Measurements from ENCODE around the gene PAPPA2. TPM values are rescaled to one million over a fixed set of nuclear protein-coding genes. Genes with fewer than 3 reads are reported as not detected.
"Not testable (repeated sequence)": the region's sequence is repeated elsewhere in the genome, so short reads cannot be mapped to it uniquely, and the experiment has no call there.

Gene PAPPA2
- polyA plus RNA-seq (2013, experiment 1 of 4): 0.30 TPM
- polyA plus RNA-seq (2013, experiment 2 of 4): 0.41 TPM
- polyA plus RNA-seq (2013, experiment 3 of 4): 0.37 TPM
- polyA plus RNA-seq (2013, experiment 4 of 4): 0.32 TPM

GRCh38 chr1:176462674-176463378, at the start of gene PAPPA2:
Gene PAPPA2 (plus strand): TSS chr1:176463175. CDS start chr1:176556323, 93,148 bp downstream.
- no peak within 1 kb of the TSS for H3K4me3 ChIP-seq (ENCODE audit: insufficient read depth, low read depth, low read length)
- no peaks in the 10 kb centered on the region for H3K4me1 ChIP-seq (ENCODE audit: control insufficient read depth, insufficient read depth, low read length)
- 96 to 99% methylated on average over 6 of the region's 6 CpGs for WGBS, 2 experiments
- no peaks in the 10 kb centered on the region for H3K36me3 ChIP-seq (ENCODE audit: control insufficient read depth, insufficient read depth, low read length)
- H3K27ac ChIP-seq (ENCODE audit: insufficient read depth, low read depth, low read length, poor library complexity, severe bottlenecking): no peak within 1 kb of the TSS
- H3K27me3 ChIP-seq (ENCODE audit: control insufficient read depth, insufficient read depth, low read length, poor library complexity, severe bottlenecking): no peaks in the 10 kb centered on the region
- H3K9me3 ChIP-seq (ENCODE audit: control insufficient read depth, low read length): no peaks in the 10 kb centered on the region

GRCh38 chr1:176416777-176417176, 46.2 kb upstream of the PAPPA2 start:
- no peak overlapping the region for H3K27ac ChIP-seq (ENCODE audit: insufficient read depth, low read depth, low read length, poor library complexity, severe bottlenecking)
- no peaks in the 10 kb centered on the region for H3K36me3 ChIP-seq (ENCODE audit: control insufficient read depth, insufficient read depth, low read length)
- no peaks in the 10 kb centered on the region for H3K9me3 ChIP-seq (ENCODE audit: control insufficient read depth, low read length)
- no peaks in the 10 kb centered on the region for H3K4me1 ChIP-seq (ENCODE audit: control insufficient read depth, insufficient read depth, low read length)
- H3K27me3 ChIP-seq (ENCODE audit: control insufficient read depth, insufficient read depth, low read length, poor library complexity, severe bottlenecking): no peaks in the 10 kb centered on the region
- no peak overlapping the region for H3K4me3 ChIP-seq (ENCODE audit: insufficient read depth, low read depth, low read length)
- 75 to 81% methylated on average over 6 of the region's 6 CpGs for WGBS, 2 experiments

- not testable (repeated sequence) for H3K4me1 ChIP-seq (ENCODE audit: control insufficient read depth, insufficient read depth, low read length); H3K4me3 ChIP-seq (ENCODE audit: insufficient read depth, low read depth, low read length); H3K9me3 ChIP-seq (ENCODE audit: control insufficient read depth, low read length); H3K36me3 ChIP-seq (ENCODE audit: control insufficient read depth, insufficient read depth, low read length); H3K27me3 ChIP-seq (ENCODE audit: control insufficient read depth, insufficient read depth, low read length, poor library complexity, severe bottlenecking); H3K27ac ChIP-seq (ENCODE audit: insufficient read depth, low read depth, low read length, poor library complexity, severe bottlenecking)
- WGBS, 2 experiments: 88 to 92% methylated on average over 1 of the region's 1 CpG
These were observed 43.4 kb upstream of the PAPPA2 start for GRCh38 chr1:176419608-176420007.

- no peaks in the 10 kb centered on the region for H3K27me3 ChIP-seq (ENCODE audit: control insufficient read depth, insufficient read depth, low read length, poor library complexity, severe bottlenecking)
- H3K27ac ChIP-seq (ENCODE audit: insufficient read depth, low read depth, low read length, poor library complexity, severe bottlenecking): no peak overlapping the region
- 36 to 53% methylated on average over 2 of the region's 2 CpGs for WGBS, 2 experiments
- no peaks in the 10 kb centered on the region for H3K4me1 ChIP-seq (ENCODE audit: control insufficient read depth, insufficient read depth, low read length)
- H3K36me3 ChIP-seq (ENCODE audit: control insufficient read depth, insufficient read depth, low read length): no peaks in the 10 kb centered on the region
- H3K4me3 ChIP-seq (ENCODE audit: insufficient read depth, low read depth, low read length): no peak overlapping the region
- H3K9me3 ChIP-seq (ENCODE audit: control insufficient read depth, low read length): no peaks in the 10 kb centered on the region
These were observed 28.7 kb upstream of the PAPPA2 start for GRCh38 chr1:176434234-176434633.

- Histone ChIP-seq H3K4me3 (ENCODE audit: insufficient read depth, low read depth, low read length) (no peak overlapping the region), H3K27me3 (ENCODE audit: control insufficient read depth, insufficient read depth, low read length, poor library complexity, severe bottlenecking) (no peaks in the 10 kb centered on the region), H3K27ac (ENCODE audit: insufficient read depth, low read depth, low read length, poor library complexity, severe bottlenecking) (no peak overlapping the region), H3K4me1 (ENCODE audit: control insufficient read depth, insufficient read depth, low read length) (no peaks in the 10 kb centered on the region), H3K9me3 (ENCODE audit: control insufficient read depth, low read length) (no peaks in the 10 kb centered on the region), H3K36me3 (ENCODE audit: control insufficient read depth, insufficient read depth, low read length) (no peaks in the 10 kb centered on the region)
These were observed 26.7 kb upstream of the PAPPA2 start for GRCh38 chr1:176436251-176436650.

GRCh38 chr1:176440176-176440575, 22.8 kb upstream of the PAPPA2 start:
- Histone ChIP-seq H3K27me3 (ENCODE audit: control insufficient read depth, insufficient read depth, low read length, poor library complexity, severe bottlenecking) (no peaks in the 10 kb centered on the region), H3K36me3 (ENCODE audit: control insufficient read depth, insufficient read depth, low read length) (no peaks in the 10 kb centered on the region), H3K4me3 (ENCODE audit: insufficient read depth, low read depth, low read length) (no peak overlapping the region), H3K9me3 (ENCODE audit: control insufficient read depth, low read length) (no peaks in the 10 kb centered on the region), H3K27ac (ENCODE audit: insufficient read depth, low read depth, low read length, poor library complexity, severe bottlenecking) (no peak overlapping the region), H3K4me1 (ENCODE audit: control insufficient read depth, insufficient read depth, low read length) (no peaks in the 10 kb centered on the region)
- WGBS, 2 experiments: 71 to 74% methylated on average over 1 to 2 of the region's 2 CpGs

- no peaks in the 10 kb centered on the region for H3K4me1 ChIP-seq (ENCODE audit: control insufficient read depth, insufficient read depth, low read length)
- H3K4me3 ChIP-seq (ENCODE audit: insufficient read depth, low read depth, low read length): no peak overlapping the region
- no peaks in the 10 kb centered on the region for H3K9me3 ChIP-seq (ENCODE audit: control insufficient read depth, low read length)
- WGBS, 2 experiments: 92 to 97% methylated on average over 4 of the region's 4 CpGs
- no peaks in the 10 kb centered on the region for H3K36me3 ChIP-seq (ENCODE audit: control insufficient read depth, insufficient read depth, low read length)
- no peak overlapping the region for H3K27ac ChIP-seq (ENCODE audit: insufficient read depth, low read depth, low read length, poor library complexity, severe bottlenecking)
- no peaks in the 10 kb centered on the region for H3K27me3 ChIP-seq (ENCODE audit: control insufficient read depth, insufficient read depth, low read length, poor library complexity, severe bottlenecking)
These were observed 18.7 kb upstream of the PAPPA2 start for GRCh38 chr1:176444286-176444685.

- H3K36me3 ChIP-seq (ENCODE audit: control insufficient read depth, insufficient read depth, low read length): no peaks in the 10 kb centered on the region
- no peaks in the 10 kb centered on the region for H3K9me3 ChIP-seq (ENCODE audit: control insufficient read depth, low read length)
- no peak overlapping the region for H3K4me3 ChIP-seq (ENCODE audit: insufficient read depth, low read depth, low read length)
- H3K4me1 ChIP-seq (ENCODE audit: control insufficient read depth, insufficient read depth, low read length): no peaks in the 10 kb centered on the region
- WGBS, 2 experiments: 94 to 96% methylated on average over 1 to 2 of the region's 2 CpGs
- no peaks in the 10 kb centered on the region for H3K27me3 ChIP-seq (ENCODE audit: control insufficient read depth, insufficient read depth, low read length, poor library complexity, severe bottlenecking)
- H3K27ac ChIP-seq (ENCODE audit: insufficient read depth, low read depth, low read length, poor library complexity, severe bottlenecking): no peak overlapping the region
These were observed 17.6 kb upstream of the PAPPA2 start for GRCh38 chr1:176445402-176445801.

- WGBS, 2 experiments: 93 to 98% methylated on average over 3 to 4 of the region's 4 CpGs
- Histone ChIP-seq H3K27ac (ENCODE audit: insufficient read depth, low read depth, low read length, poor library complexity, severe bottlenecking) (no peak overlapping the region), H3K4me3 (ENCODE audit: insufficient read depth, low read depth, low read length) (no peak overlapping the region), H3K36me3 (ENCODE audit: control insufficient read depth, insufficient read depth, low read length) (no peaks in the 10 kb centered on the region), H3K4me1 (ENCODE audit: control insufficient read depth, insufficient read depth, low read length) (no peaks in the 10 kb centered on the region), H3K27me3 (ENCODE audit: control insufficient read depth, insufficient read depth, low read length, poor library complexity, severe bottlenecking) (no peaks in the 10 kb centered on the region), H3K9me3 (ENCODE audit: control insufficient read depth, low read length) (no peaks in the 10 kb centered on the region)
These were observed 14.6 kb upstream of the PAPPA2 start for GRCh38 chr1:176448340-176448739.

GRCh38 chr1:176450526-176450925, 12.4 kb upstream of the PAPPA2 start:
- 90 to 100% methylated on average over 1 of the region's 1 CpG for WGBS, 2 experiments
- Histone ChIP-seq H3K4me1 (ENCODE audit: control insufficient read depth, insufficient read depth, low read length) (no peaks in the 10 kb centered on the region), H3K27me3 (ENCODE audit: control insufficient read depth, insufficient read depth, low read length, poor library complexity, severe bottlenecking) (no peaks in the 10 kb centered on the region), H3K27ac (ENCODE audit: insufficient read depth, low read depth, low read length, poor library complexity, severe bottlenecking) (no peak overlapping the region), H3K9me3 (ENCODE audit: control insufficient read depth, low read length) (no peaks in the 10 kb centered on the region), H3K36me3 (ENCODE audit: control insufficient read depth, insufficient read depth, low read length) (no peaks in the 10 kb centered on the region), H3K4me3 (ENCODE audit: insufficient read depth, low read depth, low read length) (no peak overlapping the region)

Data from ectodermal cell (in vitro differentiated cells).